NK-92 treated with Interleukin-12 subunit alpha and Interleukin-12 subunit beta, amount 100 ng/mL, for 24 hours (cell line): ENCODE measurements around the gene PHLDB1.

Experiments
- DNase-seq: peaks from one replicate; lab custom pipeline; 2025; lab: John Stamatoyannopoulos, UW

The PHLDB1 gene

DNA sequence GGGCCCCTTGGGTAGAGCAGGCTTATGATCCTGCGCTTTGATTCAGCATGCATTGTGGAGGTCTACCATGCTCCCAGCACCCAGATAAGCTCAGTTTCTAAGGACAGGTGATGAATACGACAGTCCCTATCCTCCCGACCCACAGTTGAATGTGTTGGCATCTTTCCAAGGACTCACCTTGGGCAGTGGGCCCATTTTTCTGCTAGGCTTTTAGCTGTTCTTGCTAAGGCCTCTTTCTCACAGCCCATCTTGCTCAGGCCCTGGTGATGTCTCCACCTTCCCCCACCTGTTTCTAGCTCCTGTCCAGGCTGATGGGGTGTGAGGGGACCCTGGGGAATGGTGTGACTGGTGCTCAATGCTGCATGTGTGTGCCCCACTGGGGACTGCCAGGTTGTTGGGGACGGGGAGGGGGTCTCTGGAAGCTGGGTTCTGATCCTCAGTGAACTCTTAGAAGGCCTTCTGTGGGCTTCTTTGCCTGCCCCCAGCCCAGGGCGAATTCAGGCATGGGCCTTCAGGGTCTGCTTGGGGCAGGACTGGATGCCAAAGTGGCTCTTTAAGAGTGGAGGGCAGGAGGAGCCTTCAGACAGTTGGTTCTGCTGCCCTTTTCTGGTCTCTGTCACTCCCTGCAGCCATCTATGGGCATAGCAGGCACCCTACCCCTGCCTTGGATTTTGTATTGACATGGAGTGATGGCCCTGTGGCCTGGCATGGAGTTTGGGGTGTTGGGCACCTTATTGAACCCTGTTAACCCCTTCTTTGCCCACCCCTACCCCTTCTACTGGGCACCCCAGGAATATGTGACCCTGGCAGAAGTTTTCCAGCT, 33.1 kb downstream of the PHLDB1 start:
- no peak for DNase-seq

GRCh38 chr11:118641397-118642019, 34.1 kb downstream of the PHLDB1 start:
- no peak for DNase-seq

DNA sequence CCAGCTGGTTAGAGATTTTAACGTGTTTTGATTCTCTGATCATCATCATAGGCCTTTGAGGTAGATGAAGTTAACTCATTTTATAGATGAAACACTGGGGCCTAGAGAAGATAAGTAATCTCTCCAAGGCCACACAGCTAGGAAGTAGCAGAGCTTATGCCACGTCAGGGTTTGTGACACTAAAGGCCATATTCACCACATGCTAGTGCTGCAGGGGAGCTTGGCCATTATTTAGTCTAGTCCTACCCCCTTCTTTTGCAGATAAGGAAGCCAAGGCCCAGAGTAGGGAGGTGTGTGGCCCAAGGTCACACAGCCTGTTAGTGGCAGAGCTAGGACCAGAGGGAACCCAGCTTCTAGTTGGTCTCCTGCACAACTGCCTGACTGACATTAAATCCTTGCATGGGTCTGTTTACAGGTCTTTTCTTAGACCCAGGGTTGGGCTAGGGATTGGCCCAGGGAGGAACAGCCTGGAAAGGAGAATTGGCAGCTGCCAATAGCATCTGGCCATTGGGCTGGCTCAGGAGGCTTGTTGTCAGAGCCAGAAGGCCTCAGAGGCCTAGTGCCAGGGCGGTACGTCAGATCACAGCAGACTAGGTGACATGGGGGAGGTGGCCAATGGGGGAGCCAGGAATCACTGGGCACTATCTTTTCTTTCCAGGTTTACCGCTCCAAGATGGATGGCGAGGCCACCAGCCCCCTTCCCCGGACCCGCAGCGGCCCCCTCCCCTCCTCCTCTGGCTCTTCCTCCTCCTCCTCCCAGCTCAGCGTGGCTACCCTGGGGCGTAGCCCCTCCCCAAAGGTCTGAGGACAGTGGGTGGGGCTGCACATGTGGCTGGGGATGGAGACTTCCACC, 36.0 kb downstream of the PHLDB1 start:
- no peak for DNase-seq

DNA sequence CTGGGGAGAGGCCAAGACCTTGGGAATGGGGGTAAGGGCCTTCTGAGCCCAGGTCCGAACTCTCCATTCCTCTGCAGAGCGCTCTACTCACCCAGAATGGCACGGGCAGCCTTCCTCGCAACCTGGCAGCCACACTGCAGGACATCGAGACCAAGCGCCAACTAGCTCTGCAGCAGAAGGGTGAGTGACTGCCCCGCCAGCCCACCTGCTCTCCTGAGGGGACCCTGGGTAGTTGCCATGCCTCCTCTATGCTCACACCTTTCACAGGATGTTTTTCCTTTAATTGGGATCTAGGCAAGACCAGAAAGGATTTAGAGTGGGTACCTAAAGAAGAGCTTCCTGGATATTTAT, 36.6 kb downstream of the PHLDB1 start:
- DNase-seq = no peak

GRCh38 chr11:118644496-118644895, 37.1 kb downstream of the PHLDB1 start:
- DNase-seq = no peak

- DNase-seq = no peak
These were observed 37.8 kb downstream of the PHLDB1 start for GRCh38 chr11:118645066-118645715.

GRCh38 chr11:118646393-118646792, 39.0 kb downstream of the PHLDB1 start:
- DNase-seq = no peak

DNA sequence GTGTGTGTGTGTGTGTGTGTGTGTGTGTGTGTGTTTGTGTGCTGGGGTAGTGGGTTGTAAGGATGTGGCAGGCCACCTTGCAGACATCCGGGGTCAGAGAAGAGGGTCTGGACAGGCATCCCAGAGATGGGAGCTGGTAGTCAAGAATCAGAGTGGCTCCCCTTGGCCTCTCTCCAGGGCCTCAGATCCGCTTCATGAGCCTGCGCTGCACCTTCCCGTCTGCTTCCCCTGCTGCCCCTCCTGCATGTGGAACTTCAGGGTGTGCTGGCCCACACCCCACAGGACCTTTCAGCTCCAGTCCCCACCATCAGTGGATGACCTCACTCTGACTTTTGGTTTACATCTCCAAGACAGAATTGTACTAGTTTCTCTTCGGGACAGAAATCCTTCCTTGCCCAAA, 40.9 kb downstream of the PHLDB1 start:
- no peak for DNase-seq

GRCh38 chr11:118649941-118650340, 42.5 kb downstream of the PHLDB1 start:
- no peak for DNase-seq

DNA sequence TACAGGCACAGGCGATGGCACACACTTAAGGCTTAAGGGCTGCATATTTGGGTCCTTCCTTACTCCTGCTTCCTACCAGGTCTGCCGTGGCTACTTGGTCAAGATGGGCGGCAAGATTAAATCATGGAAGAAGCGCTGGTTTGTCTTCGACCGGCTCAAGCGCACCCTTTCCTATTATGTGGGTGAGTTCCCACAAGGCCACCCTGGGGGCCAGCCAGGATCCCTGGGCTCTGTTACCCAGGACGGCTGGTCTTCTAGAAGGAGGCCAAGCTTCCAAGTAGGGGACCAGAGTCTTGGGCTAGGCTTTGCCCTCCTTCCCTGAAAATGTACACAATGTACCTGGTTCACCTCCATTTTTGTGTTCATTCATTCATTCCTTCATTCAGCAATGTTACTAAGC, 43.0 kb downstream of the PHLDB1 start:
- no peak for DNase-seq

GRCh38 chr11:118651820-118652219, 44.4 kb downstream of the PHLDB1 start:
- DNase-seq = no peak

DNA sequence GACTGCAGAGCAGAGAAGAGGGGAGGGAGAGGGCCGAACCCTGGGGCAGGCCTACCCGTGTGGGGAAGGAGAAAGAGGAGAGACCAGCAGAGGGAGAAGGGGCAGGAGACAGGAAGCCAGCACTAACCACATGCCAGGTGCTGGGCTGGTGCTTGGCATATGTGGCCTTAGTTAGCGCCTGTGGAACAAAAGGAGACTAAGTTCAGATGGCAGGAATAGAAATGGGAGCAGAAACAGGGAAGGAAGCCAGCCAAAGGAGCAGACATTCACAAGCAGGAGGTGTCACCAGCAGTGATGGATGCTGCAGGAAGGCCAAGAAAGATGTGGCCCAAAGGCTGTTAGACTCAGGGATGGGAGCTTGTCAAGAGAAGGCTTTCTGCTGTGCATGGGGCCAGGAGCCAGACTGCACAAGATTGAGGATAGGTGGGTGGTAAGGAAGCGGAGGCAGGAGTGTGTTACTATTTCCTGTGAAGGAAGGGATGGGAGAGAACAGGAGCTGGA, 45.3 kb downstream of the PHLDB1 start:
- no peak for DNase-seq

GRCh38 chr11:118653684-118654390, 46.4 kb downstream of the PHLDB1 start:
- no peak for DNase-seq

- no peak for DNase-seq
These were observed 48.2 kb downstream of the PHLDB1 start for GRCh38 chr11:118655486-118656190.

GRCh38 chr11:118656563-118657165, 49.2 kb downstream of the PHLDB1 start:
- DNase-seq = no peak

DNA sequence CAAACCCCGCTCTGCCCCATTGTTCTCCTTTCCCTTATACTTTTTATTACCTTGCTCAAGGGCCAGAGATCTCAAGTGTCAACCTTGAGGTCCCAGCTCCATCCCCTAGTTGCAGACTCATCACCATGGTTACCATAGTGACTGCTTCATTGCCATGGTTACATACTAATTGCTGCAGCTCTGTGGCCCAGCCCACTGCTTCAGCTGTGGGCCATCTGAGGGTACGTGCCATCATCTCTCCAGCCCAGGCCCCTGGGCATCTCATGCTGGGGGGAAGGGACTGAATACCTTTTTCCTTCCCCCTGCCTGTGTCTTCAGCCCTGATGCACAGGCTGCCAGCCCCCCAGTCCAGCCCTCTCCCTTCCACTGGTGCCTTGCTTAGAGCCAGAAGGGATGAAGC, 49.8 kb downstream of the PHLDB1 start:
- DNase-seq = no peak

DNA sequence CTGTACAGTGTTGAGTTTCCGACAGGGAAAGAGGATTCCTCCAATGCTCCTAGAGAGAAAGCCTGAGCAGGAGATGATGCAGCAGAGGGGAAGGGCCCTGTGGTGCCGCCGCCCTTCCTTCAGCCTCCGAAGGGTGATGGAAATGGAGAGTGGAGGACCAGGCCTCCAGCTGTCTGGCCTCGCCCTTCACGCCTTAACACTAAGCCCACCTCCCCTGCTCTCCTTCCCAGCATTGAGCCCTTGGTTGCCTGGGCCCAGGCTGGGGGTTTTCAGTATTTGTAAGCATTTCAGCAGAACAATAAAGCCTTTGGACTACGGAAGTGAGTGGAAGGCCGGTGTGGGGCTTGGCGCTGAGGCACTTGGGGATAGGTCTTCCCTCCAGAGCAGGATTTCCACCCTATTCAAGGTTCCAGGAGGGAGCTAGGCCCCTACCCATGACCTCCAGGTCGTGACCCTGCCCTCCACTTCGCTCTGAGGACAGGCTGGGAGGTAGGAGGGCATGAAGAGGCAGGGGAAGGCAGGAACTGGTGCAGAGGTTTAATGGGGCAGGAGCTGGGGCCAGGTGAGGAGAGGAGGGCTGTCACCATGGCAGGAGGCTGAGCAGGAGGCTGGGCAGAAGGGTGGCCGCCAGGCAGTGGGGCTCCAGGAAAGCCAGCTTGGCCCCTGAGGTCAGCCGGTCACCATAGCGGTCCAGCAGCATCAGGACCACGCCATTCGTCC, 50.5 kb downstream of the PHLDB1 start:
- DNase-seq = no peak

DNA sequence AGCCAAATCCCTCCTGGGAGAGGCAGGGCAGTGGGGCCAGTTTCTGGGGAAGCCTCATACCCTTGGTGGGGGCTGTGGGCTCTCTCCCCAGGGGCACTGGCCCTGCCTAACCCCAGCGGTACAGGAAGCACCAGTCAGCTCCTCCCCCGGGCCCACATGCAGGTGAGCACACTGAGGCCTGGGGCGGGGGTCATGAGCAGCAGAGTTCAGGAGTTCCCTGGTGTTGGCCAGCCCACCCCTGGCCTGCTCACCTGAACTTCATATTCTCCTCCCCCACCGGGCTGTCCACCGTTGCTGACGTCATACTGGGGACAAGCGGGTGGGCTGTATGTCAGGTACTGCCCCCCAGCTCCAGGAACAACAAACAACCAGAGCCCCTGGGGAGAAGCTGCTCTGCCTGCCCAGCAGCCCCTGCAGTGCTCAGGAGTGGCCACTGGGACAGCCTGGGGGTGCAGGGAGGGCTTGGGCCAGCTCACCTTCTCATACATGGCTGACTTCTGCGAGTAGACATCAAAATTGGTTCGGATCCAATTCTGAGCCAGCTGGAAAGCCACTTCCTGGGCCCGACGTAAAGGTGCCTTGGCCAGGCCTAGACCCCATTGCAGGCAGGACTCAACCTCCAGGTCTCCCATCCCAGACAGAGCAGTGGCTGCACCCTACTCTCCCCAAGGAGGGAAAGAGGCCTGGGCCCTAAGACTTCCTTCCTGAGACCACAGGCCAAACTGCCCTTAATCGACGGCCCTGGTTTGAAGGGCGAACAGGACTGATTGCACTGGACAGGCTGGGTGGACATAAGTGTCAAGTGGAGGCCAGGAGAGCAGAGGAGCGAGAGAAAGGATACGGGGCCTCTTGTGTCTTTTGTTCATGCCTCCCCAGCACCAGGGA, 51.3 kb downstream of the PHLDB1 start:
- DNase-seq = no peak
